Measurements from ENCODE around the gene APOBEC2.

DNA sequence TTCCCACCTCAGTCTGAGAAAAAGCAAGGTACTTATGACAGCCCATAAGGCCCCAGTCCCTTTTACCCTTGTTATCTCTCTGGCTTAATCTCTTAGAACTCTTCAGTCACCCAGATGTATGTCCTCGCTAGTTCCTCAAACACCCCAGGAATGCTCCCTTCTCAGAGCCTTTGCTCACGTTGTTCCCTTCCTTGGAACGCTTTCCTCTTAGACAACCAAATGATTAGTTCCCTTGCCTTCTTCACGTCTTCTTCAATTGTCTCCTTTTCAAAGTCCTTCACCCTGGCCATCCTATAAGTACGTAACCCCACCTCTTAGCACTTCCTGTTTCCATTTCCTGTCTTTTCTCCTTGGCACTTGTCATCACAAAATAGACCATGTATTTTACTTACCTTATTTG lies 1.1 kb upstream of the APOBEC2 start:
- TF ChIP-seq POLR2A (IDR thresholded peaks at IDR 0.05; ENCODE audit: low read depth, low read length) (no peak), POLR2AphosphoS5 (IDR thresholded peaks at IDR 0.05; ENCODE audit: low read depth, low read length) (no peak)
